CD4-positive, alpha-beta memory T cell (primary cell): ENCODE data around the gene AGMO. TPM values are rescaled to one million over a fixed set of nuclear protein-coding genes. Genes with fewer than 3 reads are reported as not detected.

ENCODE experiments used
- CTCF ChIA-PET: fragments of 350-600 bp; sonication (Branson Sonifier 250); formaldehyde crosslinking; loops from one replicate; lab custom pipeline; 2021; ENCODE audit warnings: inconsistent platforms; ENCODE audit not compliant: partially characterized antibody; lab: Charles Lee
- POLR2A ChIA-PET: fragments of 350-600 bp; sonication (Branson Sonifier 250); formaldehyde crosslinking; loops from one replicate; lab custom pipeline; 2021; ENCODE audit not compliant: partially characterized antibody; lab: Charles Lee
- DNase-seq, 5 donors: peaks; one replicate each; pipeline versions ENCODE4 v3.0.0 to v3.0.0-alpha.2; 2020 to 2022; ENCODE audit warnings: mixed read lengths in 1 of 5
- H3K27ac ChIP-seq: one replicate; pipeline ENCODE4 v1.7.0; 2013; ENCODE audit warnings: low read depth, low read length
- H3K27me3 ChIP-seq: 2 replicates; pipeline ENCODE4 v1.7.0; 2013; ENCODE audit warnings: mild to moderate bottlenecking, low read length, moderate library complexity; ENCODE audit not compliant: insufficient read depth
- H3K36me3 ChIP-seq: 2 replicates; pipeline ENCODE4 v1.7.0; 2013; ENCODE audit warnings: mild to moderate bottlenecking, low read length, moderate library complexity; ENCODE audit not compliant: insufficient read depth
- H3K4me1 ChIP-seq: 2 replicates; pipeline ENCODE4 v1.7.0; 2013; ENCODE audit warnings: mild to moderate bottlenecking, low read length, moderate library complexity; ENCODE audit not compliant: insufficient read depth
- H3K4me3 ChIP-seq, 2 donors: one replicate each; pipeline ENCODE4 v1.7.0; 2013; ENCODE audit warnings: low read length in 2 of 2, mild to moderate bottlenecking in 1 of 2
- H3K9me3 ChIP-seq, 2 donors: one replicate each; pipeline ENCODE4 v1.7.0; 2013; ENCODE audit warnings: low read length in 2 of 2, control low read depth in 1 of 2; ENCODE audit not compliant: control insufficient read depth in 1 of 2
- H3K27ac Mint-ChIP-seq, 7 donors: one replicate each; pipeline ENCODE4 v1.8.0; 2020 to 2021; ENCODE audit warnings: mixed read lengths in 7 of 7, mild to moderate bottlenecking in 6 of 7, inconsistent platforms in 3 of 7, moderate library complexity in 3 of 7
- H3K27me3 Mint-ChIP-seq, 2 donors: one replicate each; pipeline ENCODE4 v1.8.0; 2020 to 2021; ENCODE audit warnings: mixed read lengths in 2 of 2
- H3K36me3 Mint-ChIP-seq, 2 donors: one replicate each; pipeline ENCODE4 v1.8.0; 2020 to 2021; ENCODE audit warnings: mixed read lengths in 2 of 2, inconsistent platforms in 1 of 2, mild to moderate bottlenecking in 1 of 2
- H3K4me1 Mint-ChIP-seq, 4 donors: one replicate each; pipeline ENCODE4 v1.8.0; 2020 to 2021; ENCODE audit warnings: mixed read lengths in 4 of 4, mild to moderate bottlenecking in 1 of 4
- H3K4me3 Mint-ChIP-seq, 8 donors: one replicate each; pipeline ENCODE4 v1.8.0; 2020 to 2021; ENCODE audit warnings: mixed read lengths in 8 of 8, mild to moderate bottlenecking in 7 of 8, moderate library complexity in 6 of 8, inconsistent platforms in 3 of 8
- H3K9me3 Mint-ChIP-seq, 8 donors: one replicate each; pipeline ENCODE4 v1.8.0; 2020 to 2021; ENCODE audit warnings: mixed read lengths in 8 of 8, mild to moderate bottlenecking in 5 of 8, inconsistent platforms in 3 of 8, moderate library complexity in 1 of 8
- intact Hi-C: fragments of 100-400 bp; cut with micrococcal nuclease; formaldehyde crosslinking; loops from one replicate; pipeline ENCODE4 v1.15.1; 2023
- polyA plus RNA-seq, 2 donors: library from polyadenylated mRNA; unstranded; fragments of 300-500 nt; fragmentation: Illumina TruSeq; gene quantifications; one replicate each; pipeline ENCODE4 v1.2.3, GENCODE V29; 2021
- total RNA-seq, 2 experiments: library from RNA; stranded (reverse); gene quantifications; one replicate each; pipeline ENCODE4 v1.2.3, GENCODE V29; 2021

Gene AGMO
- total and polyA plus RNA-seq, 4 experiments from 2014 or later, result not detected

GRCh38 chr7:15215616-15216015, 346.2 kb downstream of the AGMO start:
- no peak overlapping the region for H3K27ac ChIP-seq
- H3K9me3 ChIP-seq, result no peaks in the 10 kb centered on the region
- H3K27me3 Mint-ChIP-seq, result no peaks in the 10 kb centered on the region
- H3K27me3 ChIP-seq, result no peaks in the 10 kb centered on the region
- intact Hi-C loops, result no loop called here
- no peaks in the 10 kb centered on the region for H3K4me1 Mint-ChIP-seq
- H3K36me3 Mint-ChIP-seq, result no peaks in the 10 kb centered on the region
- H3K4me1 ChIP-seq, result no peaks in the 10 kb centered on the region
- peak overlapping the region in 1 of 7 donors; percentile 21 for H3K27ac Mint-ChIP-seq
- ChIA-PET POLR2A (no interaction called here), CTCF (no interaction called here)
- H3K36me3 ChIP-seq, result no peaks in the 10 kb centered on the region
- H3K9me3 Mint-ChIP-seq, result peaks cover 0 to 6% (median 0%) of the 10 kb centered on the region in 8 donors
- no peak for DNase-seq
- no peak overlapping the region for H3K4me3 Mint-ChIP-seq
- H3K4me3 ChIP-seq, result no peak overlapping the region

DNA sequence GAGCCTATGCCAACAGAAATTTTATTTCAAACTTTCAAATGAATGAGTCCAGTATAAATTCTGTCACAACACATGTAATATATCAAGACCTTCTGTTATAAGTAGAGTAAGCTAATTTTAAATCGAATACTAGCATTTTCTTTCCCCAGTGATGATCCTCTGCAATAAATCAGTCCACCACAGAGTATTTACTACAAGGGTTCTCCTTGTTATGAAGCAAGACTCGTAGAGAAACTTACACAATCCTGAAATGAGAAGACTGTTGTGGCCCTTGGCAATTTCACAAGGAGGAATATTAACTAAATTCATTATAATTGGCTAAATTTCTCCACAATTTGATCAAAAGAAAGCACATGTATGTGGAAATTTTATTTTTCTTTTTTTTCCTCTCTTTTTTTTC, 346.8 kb downstream of the AGMO start:
- H3K27ac Mint-ChIP-seq, result no peak overlapping the region
- intact Hi-C loops, result no loop called here
- Histone ChIP-seq H3K27ac (no peak overlapping the region), H3K9me3 (no peaks in the 10 kb centered on the region), H3K4me1 (no peaks in the 10 kb centered on the region), H3K36me3 (no peaks in the 10 kb centered on the region), H3K4me3 (no peak overlapping the region), H3K27me3 (no peaks in the 10 kb centered on the region)
- DNase-seq, result no peak
- no peaks in the 10 kb centered on the region for H3K36me3 Mint-ChIP-seq
- H3K4me1 Mint-ChIP-seq, result no peaks in the 10 kb centered on the region
- H3K27me3 Mint-ChIP-seq, result no peaks in the 10 kb centered on the region
- ChIA-PET POLR2A (no interaction called here), CTCF (no interaction called here)
- H3K9me3 Mint-ChIP-seq, result peaks cover 0 to 6% (median 0%) of the 10 kb centered on the region in 8 donors
- H3K4me3 Mint-ChIP-seq, result no peak overlapping the region

DNA sequence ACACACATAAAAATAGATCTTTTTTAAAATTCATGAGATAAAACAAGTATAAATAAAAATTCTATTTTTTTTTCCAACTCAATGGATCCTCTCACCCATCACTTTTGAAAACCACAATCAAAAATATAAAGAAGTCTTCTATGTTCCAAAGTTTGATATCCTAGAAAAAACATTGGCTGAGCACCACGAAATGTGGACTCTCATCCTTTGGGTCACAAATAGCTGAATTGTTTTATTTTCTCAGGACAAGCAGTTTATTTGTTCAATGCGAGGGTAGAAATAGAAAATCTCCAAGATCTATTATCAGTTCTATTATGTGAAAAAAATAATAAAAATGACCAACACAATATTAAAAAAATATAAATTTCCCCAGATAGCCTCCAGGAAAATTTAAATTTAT, 348.7 kb downstream of the AGMO start:
- H3K36me3 Mint-ChIP-seq, result no peaks in the 10 kb centered on the region
- H3K27ac Mint-ChIP-seq, result no peak overlapping the region
- Histone ChIP-seq H3K4me3 (no peak overlapping the region), H3K27ac (no peak overlapping the region), H3K27me3 (no peaks in the 10 kb centered on the region), H3K4me1 (no peaks in the 10 kb centered on the region), H3K36me3 (no peaks in the 10 kb centered on the region), H3K9me3 (no peaks in the 10 kb centered on the region)
- ChIA-PET POLR2A (no interaction called here), CTCF (no interaction called here)
- H3K4me1 Mint-ChIP-seq, result no peaks in the 10 kb centered on the region
- no peaks in the 10 kb centered on the region for H3K27me3 Mint-ChIP-seq
- intact Hi-C loops, result no loop called here
- no peak for DNase-seq
- peaks cover 0 to 4% (median 0%) of the 10 kb centered on the region in 8 donors for H3K9me3 Mint-ChIP-seq
- no peak overlapping the region for H3K4me3 Mint-ChIP-seq

DNA sequence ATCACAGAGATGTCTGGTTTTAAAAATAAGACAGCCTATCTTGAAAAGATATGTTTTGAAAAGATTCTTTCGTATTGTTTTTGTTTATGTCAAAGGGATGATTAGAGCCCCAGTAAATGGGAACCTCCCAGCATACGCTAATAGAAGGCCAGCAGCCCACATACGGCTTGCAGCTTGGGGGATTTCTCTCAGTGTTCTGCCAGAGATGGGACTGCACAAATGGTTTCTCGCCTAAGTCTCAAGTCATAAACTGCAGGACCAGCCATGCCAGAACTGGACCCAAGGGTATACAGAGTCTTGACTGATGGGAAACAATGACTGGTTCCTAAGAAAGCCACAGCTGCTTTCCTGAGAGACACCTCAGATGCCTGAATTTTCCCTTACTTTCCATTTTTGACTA, 352.4 kb downstream of the AGMO start:
- intact Hi-C loops, result no loop called here
- POLR2A ChIA-PET, result no interaction called here
- Mint-ChIP-seq H3K27ac (no peak overlapping the region), H3K4me3 (no peak overlapping the region), H3K27me3 (no peaks in the 10 kb centered on the region), H3K36me3 (no peaks in the 10 kb centered on the region), H3K4me1 (no peaks in the 10 kb centered on the region), H3K9me3 (peaks cover 0 to 4% (median under 1%) of the 10 kb centered on the region in 8 donors)
- H3K4me1 ChIP-seq, result no peaks in the 10 kb centered on the region
- H3K36me3 ChIP-seq, result no peaks in the 10 kb centered on the region
- no peaks in the 10 kb centered on the region for H3K9me3 ChIP-seq
- no peaks in the 10 kb centered on the region for H3K27me3 ChIP-seq
- no peak overlapping the region for H3K27ac ChIP-seq
- no peak overlapping the region for H3K4me3 ChIP-seq
- CTCF ChIA-PET, result no interaction called here
- DNase-seq, result no peak

DNA sequence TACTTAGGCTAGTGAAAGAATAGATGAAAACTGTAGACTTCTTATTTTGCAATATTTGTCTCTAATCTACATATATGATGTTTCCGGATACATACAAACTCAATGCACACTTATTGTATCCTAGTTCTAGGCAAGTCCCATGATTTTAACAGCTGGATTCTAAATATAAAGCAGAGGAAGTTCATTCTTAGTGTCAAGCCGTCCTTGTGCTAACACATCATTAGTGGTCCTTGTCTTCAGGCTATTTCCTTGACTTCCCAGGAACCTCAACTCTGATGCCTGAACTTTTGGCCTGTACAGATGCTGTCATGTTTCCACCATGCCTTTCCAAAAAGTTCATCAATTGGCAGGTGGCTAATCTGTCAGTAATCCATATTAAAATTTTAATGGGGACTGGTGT, 357.4 kb downstream of the AGMO start:
- Mint-ChIP-seq H3K27ac (no peak overlapping the region), H3K9me3 (peaks cover 0 to 5% (median 3%) of the 10 kb centered on the region in 8 donors), H3K27me3 (no peaks in the 10 kb centered on the region), H3K4me3 (no peak overlapping the region), H3K36me3 (no peaks in the 10 kb centered on the region), H3K4me1 (no peaks in the 10 kb centered on the region)
- intact Hi-C loops, result no loop called here
- no peaks in the 10 kb centered on the region for H3K36me3 ChIP-seq
- POLR2A ChIA-PET, result no interaction called here
- H3K4me1 ChIP-seq, result no peaks in the 10 kb centered on the region
- H3K27ac ChIP-seq, result no peak overlapping the region
- no peaks in the 10 kb centered on the region for H3K9me3 ChIP-seq
- no peak overlapping the region for H3K4me3 ChIP-seq
- CTCF ChIA-PET, result no interaction called here
- no peak for DNase-seq
- no peaks in the 10 kb centered on the region for H3K27me3 ChIP-seq

DNA sequence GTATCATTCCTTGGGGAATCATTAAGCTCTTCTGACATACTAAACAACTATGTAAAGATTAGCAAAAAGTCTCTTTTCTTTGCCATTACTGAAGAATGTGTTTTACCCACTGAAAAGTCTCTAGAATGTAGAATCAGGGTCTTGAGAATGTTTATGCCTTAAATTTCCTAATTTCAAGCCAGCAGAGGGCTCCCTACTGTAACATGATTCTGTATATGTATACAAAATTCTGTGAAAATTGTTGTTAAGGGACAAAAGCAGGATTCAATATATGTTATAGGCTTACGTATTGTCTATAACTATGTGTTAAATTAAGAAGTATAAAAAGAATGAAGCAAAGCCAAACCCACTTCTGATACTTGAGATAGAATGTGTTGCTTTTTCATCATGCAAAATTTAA, 362.3 kb downstream of the AGMO start:
- DNase-seq, result no peak
- Mint-ChIP-seq H3K9me3 (peaks cover 0 to 8% (median 3%) of the 10 kb centered on the region in 8 donors), H3K36me3 (no peaks in the 10 kb centered on the region), H3K27me3 (no peaks in the 10 kb centered on the region), H3K4me1 (no peaks in the 10 kb centered on the region), H3K4me3 (no peak overlapping the region), H3K27ac (no peak overlapping the region)
- POLR2A ChIA-PET, result no interaction called here
- no peaks in the 10 kb centered on the region for H3K4me1 ChIP-seq
- no peaks in the 10 kb centered on the region for H3K36me3 ChIP-seq
- CTCF ChIA-PET, result no interaction called here
- H3K9me3 ChIP-seq, result no peaks in the 10 kb centered on the region
- no peaks in the 10 kb centered on the region for H3K27me3 ChIP-seq
- no peak overlapping the region for H3K27ac ChIP-seq
- intact Hi-C loops, result no loop called here
- H3K4me3 ChIP-seq, result no peak overlapping the region

DNA sequence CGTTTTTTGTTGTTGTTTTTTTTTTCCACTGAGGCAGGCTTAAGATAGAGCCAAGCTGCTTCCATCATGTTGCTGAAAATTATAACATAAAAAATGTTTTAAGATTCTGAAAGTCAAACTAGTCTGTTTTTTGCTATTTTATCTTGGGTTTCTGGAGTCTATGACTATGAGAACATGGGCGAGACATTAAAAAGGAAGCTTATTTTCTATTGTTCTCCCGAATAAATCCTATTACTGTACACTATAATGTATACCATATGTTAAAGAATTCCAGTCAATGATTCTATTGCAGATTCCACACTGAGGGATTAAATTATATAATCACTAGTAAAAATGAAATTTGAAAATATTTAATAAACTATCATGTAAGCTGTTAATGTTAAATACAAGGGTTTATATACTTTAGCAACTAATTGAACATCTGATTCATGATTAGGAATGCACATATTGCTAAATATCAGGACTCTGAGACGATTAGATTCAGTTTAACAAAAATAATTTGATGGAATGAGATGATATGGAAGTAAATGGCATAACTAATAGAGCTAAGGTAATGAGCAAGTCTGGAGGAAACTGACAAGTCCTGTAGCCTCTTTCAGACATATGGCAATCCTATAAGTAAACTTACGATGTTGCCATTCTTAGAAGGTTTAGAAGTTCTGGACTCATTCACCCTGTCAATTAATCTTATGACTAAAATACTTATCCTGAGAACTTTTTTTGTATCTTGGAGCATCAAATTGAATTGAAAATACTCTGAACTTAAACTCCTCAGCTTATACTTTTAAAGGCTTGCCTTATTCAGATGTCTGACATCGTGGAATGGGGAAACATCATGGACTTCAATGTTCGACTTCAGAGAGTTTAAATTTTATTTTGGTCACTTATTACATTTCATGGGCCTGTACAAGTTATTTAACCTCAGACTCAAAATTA, 364.5 kb downstream of the AGMO start:
- Mint-ChIP-seq H3K27me3 (no peaks in the 10 kb centered on the region), H3K4me3 (no peak overlapping the region), H3K9me3 (peaks cover 0 to 9% (median 3%) of the 10 kb centered on the region in 8 donors), H3K27ac (no peak overlapping the region), H3K36me3 (no peaks in the 10 kb centered on the region), H3K4me1 (no peaks in the 10 kb centered on the region)
- H3K4me3 ChIP-seq, result no peak overlapping the region
- no peaks in the 10 kb centered on the region for H3K27me3 ChIP-seq
- no peaks in the 10 kb centered on the region for H3K36me3 ChIP-seq
- intact Hi-C loops, result no loop called here
- H3K4me1 ChIP-seq, result no peaks in the 10 kb centered on the region
- H3K9me3 ChIP-seq, result no peaks in the 10 kb centered on the region
- no peak overlapping the region for H3K27ac ChIP-seq
- ChIA-PET CTCF (no interaction called here), POLR2A (no interaction called here)
- DNase-seq, result no peak
